ENCODE data around the gene KIAA0586. TPM values are rescaled to one million over a fixed set of nuclear protein-coding genes. Genes with fewer than 3 reads are reported as not detected.
"Not testable (repeated sequence)": the region's sequence is repeated elsewhere in the genome, so short reads cannot be mapped to it uniquely, and the experiment has no call there.

The KIAA0586 gene
- total RNA-seq = 18.4 TPM

- no peaks in the 10 kb centered on the region for H3K9me3 ChIP-seq (ENCODE audit: low read depth, low read length)
- H3K4me3 ChIP-seq (ENCODE audit: low read length) = peak within 1 kb of the TSS; percentile 79
- no peaks in the 10 kb centered on the region for H3K27me3 ChIP-seq (ENCODE audit: insufficient read depth, low read length)
- H3K4me1 ChIP-seq (ENCODE audit: insufficient read depth, low read length) = peaks cover 24% of the 10 kb centered on the region
These were observed at the start of gene KIAA0586, which contains the start of gene TIMM9 for GRCh38 chr14:58427281-58428117. Gene KIAA0586, plus strand, starts transcription at chr14:58427719. Its CDS starts 546 bp downstream, at chr14:58428265. Gene TIMM9, minus strand, starts transcription at chr14:58427531. Its CDS starts 15,586 bp downstream, at chr14:58411945.

- Histone ChIP-seq H3K4me3 (ENCODE audit: low read length) (no peak overlapping the region), H3K4me1 (ENCODE audit: insufficient read depth, low read length) (peaks cover 4% of the 10 kb centered on the region), H3K9me3 (ENCODE audit: low read depth, low read length) (no peaks in the 10 kb centered on the region), H3K27me3 (ENCODE audit: insufficient read depth, low read length) (no peaks in the 10 kb centered on the region)
These were observed 36.7 kb upstream of the KIAA0586 start for GRCh38 chr14:58390830-58391229.

DNA sequence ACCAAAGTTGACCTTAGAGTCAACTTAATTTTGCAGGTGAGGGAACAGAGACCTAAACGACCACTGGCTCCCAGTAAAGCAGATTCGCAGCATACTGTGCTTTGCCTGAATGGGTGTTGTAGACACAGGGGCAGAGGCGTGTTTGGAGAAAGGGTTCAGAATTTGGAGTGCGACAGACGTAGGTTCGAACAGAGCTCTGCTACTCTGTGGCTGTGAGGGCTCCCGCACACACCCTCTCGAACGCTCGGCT is 32.0 kb upstream of the KIAA0586 start:
- Histone ChIP-seq H3K9me3 (ENCODE audit: low read depth, low read length) (no peaks in the 10 kb centered on the region), H3K4me3 (ENCODE audit: low read length) (peak overlapping the region; percentile 47), H3K27me3 (ENCODE audit: insufficient read depth, low read length) (no peaks in the 10 kb centered on the region), H3K4me1 (ENCODE audit: insufficient read depth, low read length) (peaks cover 12% of the 10 kb centered on the region)

GRCh38 chr14:58395812-58396788 is 31.4 kb upstream of the KIAA0586 start, which contains the start of gene TOMM20L:
Gene TOMM20L, plus strand, starts transcription at chr14:58395930. Its CDS starts 28 bp downstream, at chr14:58395958.
- Histone ChIP-seq H3K27me3 (ENCODE audit: insufficient read depth, low read length) (no peaks in the 10 kb centered on the region), H3K4me1 (ENCODE audit: insufficient read depth, low read length) (peaks cover 12% of the 10 kb centered on the region), H3K4me3 (ENCODE audit: low read length) (peak within 1 kb of the TSS; percentile 47), H3K9me3 (ENCODE audit: low read depth, low read length) (no peaks in the 10 kb centered on the region)

DNA sequence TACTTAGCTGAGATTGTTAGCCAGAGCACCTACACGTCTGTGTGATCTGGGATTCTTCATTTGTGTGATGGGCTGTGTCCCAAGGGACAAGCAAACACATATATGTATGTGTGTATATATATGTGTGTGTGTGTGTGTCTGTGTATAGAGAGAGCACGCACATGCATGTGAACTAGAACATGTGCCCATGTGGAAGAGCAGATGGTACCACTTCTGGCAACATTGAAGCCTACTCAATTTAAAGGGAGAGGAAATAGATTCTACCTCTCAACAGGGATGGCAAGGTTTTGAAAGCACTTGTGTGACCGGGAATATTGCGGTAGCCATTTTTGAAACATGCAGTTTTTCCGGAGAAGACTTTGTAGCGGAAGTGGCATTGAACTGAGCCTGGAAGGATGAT is 30.4 kb upstream of the KIAA0586 start:
- Histone ChIP-seq H3K9me3 (ENCODE audit: low read depth, low read length) (no peaks in the 10 kb centered on the region), H3K4me3 (ENCODE audit: low read length) (no peak overlapping the region), H3K27me3 (ENCODE audit: insufficient read depth, low read length) (no peaks in the 10 kb centered on the region), H3K4me1 (ENCODE audit: insufficient read depth, low read length) (peaks cover 12% of the 10 kb centered on the region)

DNA sequence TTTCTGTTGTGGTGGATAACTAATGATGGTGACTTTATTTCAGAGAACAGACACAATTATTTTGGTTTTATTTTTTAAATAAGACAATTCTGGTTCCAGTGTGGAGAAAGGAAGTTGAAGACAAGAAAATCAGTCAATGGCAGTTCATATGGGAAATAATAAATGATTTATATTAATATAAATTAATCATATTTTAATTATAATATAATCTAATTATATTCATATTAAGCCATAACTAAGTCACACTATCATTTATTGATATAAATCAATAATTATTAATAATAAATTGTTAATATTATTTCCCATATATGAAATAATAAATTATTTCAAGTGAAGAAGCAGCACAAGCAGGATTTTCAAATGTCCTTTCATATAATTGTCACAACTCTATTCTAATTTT is 29.0 kb upstream of the KIAA0586 start:
- H3K4me1 ChIP-seq (ENCODE audit: insufficient read depth, low read length) = peaks cover 12% of the 10 kb centered on the region
- H3K9me3 ChIP-seq (ENCODE audit: low read depth, low read length) = no peaks in the 10 kb centered on the region
- no peaks in the 10 kb centered on the region for H3K27me3 ChIP-seq (ENCODE audit: insufficient read depth, low read length)
- H3K4me3 ChIP-seq (ENCODE audit: low read length) = no peak overlapping the region

- H3K4me3 ChIP-seq (ENCODE audit: low read length) = no peak overlapping the region
- H3K9me3 ChIP-seq (ENCODE audit: low read depth, low read length) = no peaks in the 10 kb centered on the region
- peaks cover 12% of the 10 kb centered on the region for H3K4me1 ChIP-seq (ENCODE audit: insufficient read depth, low read length)
- no peaks in the 10 kb centered on the region for H3K27me3 ChIP-seq (ENCODE audit: insufficient read depth, low read length)
These were observed 28.6 kb upstream of the KIAA0586 start for GRCh38 chr14:58398895-58399294.

GRCh38 chr14:58401587-58401986 is 25.9 kb upstream of the KIAA0586 start:
- peaks cover 2% of the 10 kb centered on the region for H3K4me1 ChIP-seq (ENCODE audit: insufficient read depth, low read length)
- H3K9me3 ChIP-seq (ENCODE audit: low read depth, low read length) = no peaks in the 10 kb centered on the region
- no peak overlapping the region for H3K4me3 ChIP-seq (ENCODE audit: low read length)
- no peaks in the 10 kb centered on the region for H3K27me3 ChIP-seq (ENCODE audit: insufficient read depth, low read length)

DNA sequence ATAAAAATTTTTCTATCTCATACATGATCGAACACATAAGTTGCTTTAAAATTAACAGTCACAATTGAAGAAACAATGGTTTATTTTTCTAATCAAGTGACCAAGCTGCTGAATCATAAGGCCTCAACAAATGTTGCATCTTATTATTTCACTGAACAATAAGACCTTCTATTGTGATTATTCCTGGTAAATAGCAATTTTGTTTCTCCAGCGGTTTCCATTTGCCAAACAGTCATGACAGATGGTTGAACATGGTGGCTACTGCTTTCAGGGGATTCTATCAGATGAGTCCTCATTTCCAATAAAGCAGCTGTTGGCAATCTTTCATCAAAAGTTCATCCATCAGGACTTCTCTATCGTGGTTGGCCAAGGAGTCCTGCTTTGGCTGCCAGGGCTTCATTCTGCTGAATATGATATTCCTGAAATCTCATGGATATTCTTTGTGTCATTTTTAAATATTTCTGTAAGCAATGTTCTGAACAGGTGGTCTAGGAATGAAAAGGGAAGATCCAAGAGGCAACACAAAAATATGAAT is 18.8 kb upstream of the KIAA0586 start:
- Histone ChIP-seq H3K27me3 (ENCODE audit: insufficient read depth, low read length) (no peaks in the 10 kb centered on the region), H3K4me3 (ENCODE audit: low read length) (no peak overlapping the region), H3K9me3 (ENCODE audit: low read depth, low read length) (no peaks in the 10 kb centered on the region), H3K4me1 (ENCODE audit: insufficient read depth, low read length) (no peaks in the 10 kb centered on the region)

DNA sequence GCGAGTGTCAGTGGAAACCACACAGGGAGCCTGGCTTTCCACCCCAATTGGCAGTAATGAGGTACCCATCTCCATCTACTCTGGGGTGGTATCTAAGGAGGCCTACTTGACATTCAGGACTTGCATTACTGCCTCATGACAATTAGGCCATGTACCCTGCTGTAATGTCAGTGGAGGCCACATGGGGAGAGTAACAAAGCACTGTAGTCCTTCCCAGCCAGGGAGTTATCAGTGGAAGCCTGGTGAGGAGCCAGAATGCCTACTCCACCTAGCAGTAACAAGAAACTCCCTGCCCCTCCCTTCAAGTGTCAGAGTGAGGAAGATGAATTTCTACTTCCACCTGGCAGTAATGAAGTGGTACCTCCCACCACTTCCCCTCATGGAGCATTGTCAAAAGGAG is 12.7 kb upstream of the KIAA0586 start:
- H3K4me1 ChIP-seq (ENCODE audit: insufficient read depth, low read length) = no peaks in the 10 kb centered on the region
- no peaks in the 10 kb centered on the region for H3K27me3 ChIP-seq (ENCODE audit: insufficient read depth, low read length)
- no peaks in the 10 kb centered on the region for H3K9me3 ChIP-seq (ENCODE audit: low read depth, low read length)
- H3K4me3 ChIP-seq (ENCODE audit: low read length) = no peak overlapping the region

GRCh38 chr14:58415636-58416547 is 11.6 kb upstream of the KIAA0586 start:
- H3K27me3 ChIP-seq (ENCODE audit: insufficient read depth, low read length) = no peaks in the 10 kb centered on the region
- no peaks in the 10 kb centered on the region for H3K9me3 ChIP-seq (ENCODE audit: low read depth, low read length)
- H3K4me1 ChIP-seq (ENCODE audit: insufficient read depth, low read length) = no peaks in the 10 kb centered on the region
- H3K4me3 ChIP-seq (ENCODE audit: low read length) = no peak overlapping the region

GRCh38 chr14:58416934-58417333 is 10.6 kb upstream of the KIAA0586 start:
- not testable (repeated sequence) for H3K27me3 ChIP-seq (ENCODE audit: insufficient read depth, low read length); H3K4me1 ChIP-seq (ENCODE audit: insufficient read depth, low read length); H3K4me3 ChIP-seq (ENCODE audit: low read length); H3K9me3 ChIP-seq (ENCODE audit: low read depth, low read length)

DNA sequence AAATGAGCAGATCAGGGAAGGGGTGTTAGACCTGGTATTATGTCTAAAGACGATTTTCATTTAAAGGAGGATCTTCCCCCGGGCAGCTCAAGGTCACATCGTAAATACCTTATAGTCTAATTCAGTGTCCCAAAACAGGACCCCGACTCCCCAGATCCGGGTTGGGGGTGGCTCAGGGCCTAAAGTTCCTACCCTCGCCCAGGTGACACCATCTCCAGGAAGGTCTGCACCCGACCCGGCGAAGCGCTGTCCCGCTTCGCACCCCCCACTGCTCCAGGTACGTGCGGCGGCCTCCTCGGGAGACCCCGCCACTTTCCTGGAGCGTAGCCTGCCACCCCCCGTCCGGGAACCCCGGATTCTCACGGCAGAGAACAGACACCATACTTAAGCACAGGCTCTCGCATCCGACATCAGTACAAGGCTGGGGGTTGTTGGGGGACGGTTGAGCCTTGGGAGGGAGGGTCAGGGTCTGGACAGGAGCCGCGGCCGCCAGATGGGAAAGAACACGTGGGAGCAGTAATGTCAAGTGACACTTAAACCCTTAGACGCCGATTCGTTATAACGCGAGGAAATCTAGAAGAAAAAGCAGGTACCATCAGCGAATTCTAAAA is 744 bp upstream of the KIAA0586 start:
- Histone ChIP-seq H3K9me3 (ENCODE audit: low read depth, low read length) (no peaks in the 10 kb centered on the region), H3K27me3 (ENCODE audit: insufficient read depth, low read length) (no peaks in the 10 kb centered on the region), H3K4me3 (ENCODE audit: low read length) (peak overlapping the region; percentile 79), H3K4me1 (ENCODE audit: insufficient read depth, low read length) (peaks cover 24% of the 10 kb centered on the region)

DNA sequence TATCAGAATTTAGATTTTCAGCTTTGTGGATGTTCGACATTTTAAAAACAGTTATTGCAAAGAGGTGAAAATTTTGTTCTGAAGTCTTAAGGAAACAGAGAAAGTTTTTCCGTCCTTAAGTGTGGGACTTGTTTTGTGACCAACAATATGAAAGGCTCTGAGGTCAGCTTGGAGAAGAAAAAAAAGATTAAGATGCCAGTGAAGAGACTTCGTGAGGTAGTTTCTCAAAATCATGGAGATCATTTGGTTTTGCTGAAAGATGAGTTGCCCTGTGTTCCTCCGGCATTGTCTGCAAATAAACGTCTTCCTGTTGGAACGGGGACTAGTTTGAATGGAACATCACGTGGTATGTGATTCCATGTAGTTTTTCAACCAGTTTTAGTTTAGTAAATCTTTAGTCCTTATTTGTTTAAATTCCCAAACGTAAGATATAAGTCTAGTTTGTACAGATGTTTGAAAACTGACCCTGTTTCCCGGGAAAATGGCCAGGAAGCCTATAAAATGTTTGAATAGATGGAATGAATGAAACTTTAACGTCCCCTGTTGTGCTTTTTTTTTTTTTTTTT is 682 bp downstream of the KIAA0586 start:
- Histone ChIP-seq H3K4me1 (ENCODE audit: insufficient read depth, low read length) (peaks cover 24% of the 10 kb centered on the region), H3K27me3 (ENCODE audit: insufficient read depth, low read length) (no peaks in the 10 kb centered on the region), H3K9me3 (ENCODE audit: low read depth, low read length) (no peaks in the 10 kb centered on the region), H3K4me3 (ENCODE audit: low read length) (peak overlapping the region; percentile 79)
